ENCODE data around the gene CCDC61. TPM values are rescaled to one million over a fixed set of nuclear protein-coding genes. Genes with fewer than 3 reads are reported as not detected.
A peak's percentile ranks its signal among the peaks of the same experiment; 100 is the strongest.

The CCDC61 gene
- total RNA-seq, 1 donor from 2014 or later = 36.3 TPM

MicroRNAs within 50 kb of the gene (microRNA counts, 767-probe panel; counts per million panel counts)
- 238 to 261 counts per million in 2 donors for microRNA hsa-miR-769-3p
- 238 to 261 counts per million in 2 donors for microRNA hsa-miR-769-5p

Small RNAs within 50 kb of the gene (microRNA-seq; reads per million reads assigned to microRNA genes)
- 50.7 reads per million, percentile 44 among the genes with 10 or more reads in this experiment for gene MIR769 (ENCODE audit: borderline number of aligned reads, borderline replicate concordance)

Small RNAs within 50 kb of the gene (small RNA-seq; reads per million reads assigned to genes)
- gene MIR769 = 42.3 reads per million, percentile 96 among the genes with 10 or more reads in this experiment

Other genes starting within 250 kb of the CCDC61 start
- gene SIX5, start 226.2 kb upstream of the CCDC61 start, total RNA-seq = 20.6 TPM
- 29.0 TPM for gene DMPK, start 213.0 kb upstream of the CCDC61 start, total RNA-seq
- gene DMWD, start 202.6 kb upstream of the CCDC61 start, total RNA-seq = 31.2 TPM
- gene RSPH6A, start 180.2 kb upstream of the CCDC61 start, total RNA-seq = not detected
- gene SYMPK, start 132.3 kb upstream of the CCDC61 start, total RNA-seq = 43.2 TPM
- gene FOXA3, start 131.1 kb upstream of the CCDC61 start, total RNA-seq = not detected
- 32.2 TPM for gene IRF2BP1, start 109.3 kb upstream of the CCDC61 start, total RNA-seq
- gene MYPOP, start 92.9 kb upstream of the CCDC61 start, total RNA-seq = 13.8 TPM
- not detected for gene NANOS2, start 80.7 kb upstream of the CCDC61 start, total RNA-seq
- gene NOVA2, start 21.6 kb upstream of the CCDC61 start, total RNA-seq = 1.5 TPM
- gene PGLYRP1, start 27.6 kb downstream of the CCDC61 start, total RNA-seq = not detected
- gene IGFL4, start 45.5 kb downstream of the CCDC61 start, total RNA-seq = not detected
- not detected for gene IGFL3, start 129.2 kb downstream of the CCDC61 start, total RNA-seq
- not detected for gene IGFL2, start 152.8 kb downstream of the CCDC61 start, total RNA-seq
- gene IGFL1, start 234.3 kb downstream of the CCDC61 start, total RNA-seq = 7.9 TPM